ENCODE data around the gene ZNF845.

DNA sequence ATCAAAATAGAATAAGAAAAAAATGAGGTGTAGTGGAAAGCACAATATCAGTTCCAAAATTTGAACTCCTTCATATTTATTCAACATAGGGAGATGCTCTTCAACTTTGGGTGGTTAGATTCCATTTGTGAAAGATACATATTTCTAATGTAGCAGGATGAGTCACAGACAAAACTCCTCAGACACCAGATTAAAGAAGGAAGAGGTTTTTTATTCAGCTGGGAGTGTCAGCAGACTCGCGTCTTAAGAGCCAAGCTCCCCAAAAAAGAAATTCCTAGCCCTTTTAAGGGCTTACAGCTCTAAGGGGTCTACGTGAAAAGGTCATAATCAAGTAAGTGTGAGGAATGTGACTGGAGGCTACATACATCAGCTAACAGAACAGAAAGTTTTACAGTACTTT, 54.6 kb downstream of the ZNF845 start:
- TF ChIP-seq, protein P1, sequence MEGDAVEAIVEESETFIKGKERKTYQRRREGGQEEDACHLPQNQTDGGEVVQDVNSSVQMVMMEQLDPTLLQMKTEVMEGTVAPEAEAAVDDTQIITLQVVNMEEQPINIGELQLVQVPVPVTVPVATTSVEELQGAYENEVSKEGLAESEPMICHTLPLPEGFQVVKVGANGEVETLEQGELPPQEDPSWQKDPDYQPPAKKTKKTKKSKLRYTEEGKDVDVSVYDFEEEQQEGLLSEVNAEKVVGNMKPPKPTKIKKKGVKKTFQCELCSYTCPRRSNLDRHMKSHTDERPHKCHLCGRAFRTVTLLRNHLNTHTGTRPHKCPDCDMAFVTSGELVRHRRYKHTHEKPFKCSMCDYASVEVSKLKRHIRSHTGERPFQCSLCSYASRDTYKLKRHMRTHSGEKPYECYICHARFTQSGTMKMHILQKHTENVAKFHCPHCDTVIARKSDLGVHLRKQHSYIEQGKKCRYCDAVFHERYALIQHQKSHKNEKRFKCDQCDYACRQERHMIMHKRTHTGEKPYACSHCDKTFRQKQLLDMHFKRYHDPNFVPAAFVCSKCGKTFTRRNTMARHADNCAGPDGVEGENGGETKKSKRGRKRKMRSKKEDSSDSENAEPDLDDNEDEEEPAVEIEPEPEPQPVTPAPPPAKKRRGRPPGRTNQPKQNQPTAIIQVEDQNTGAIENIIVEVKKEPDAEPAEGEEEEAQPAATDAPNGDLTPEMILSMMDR (IDR thresholded peaks at IDR 0.05): no peak
- TF ChIP-seq POLR2A (IDR thresholded peaks at IDR 0.05): no peak

All from body of pancreas (tissue), 4 donors.